LHCN-M2 (cell line): ENCODE results near the gene GMEB2. TPM values are rescaled to one million over a fixed set of nuclear protein-coding genes. Genes with fewer than 3 reads are reported as not detected.
A peak's percentile ranks its signal among the peaks of the same experiment; 100 is the strongest.
"Not testable (repeated sequence)": the region's sequence is repeated elsewhere in the genome, so short reads cannot be mapped to it uniquely, and the experiment has no call there.

Experiments used
- DNase-seq: peaks from one replicate; pipeline ENCODE4 v3.0.0-alpha.2; 2012; ENCODE audit warnings: low read depth
- total RNA-seq: library from RNA; depleted of rRNA; stranded (reverse); fragments of >200 nt; gene quantifications from 2 replicates; pipeline ENCODE4 v1.2.3, GENCODE V29; 2014

The GMEB2 gene
- total RNA-seq, 1 experiment from 2014 or later, result 12.7 TPM

GRCh38 chr20:63657260-63657936, 30.5 kb upstream of the GMEB2 start:
- no peak for DNase-seq

GRCh38 chr20:63656451-63656850, 29.6 kb upstream of the GMEB2 start:
- DNase-seq, result peak; percentile 23

- DNase-seq, result no peak
Observed at GRCh38 chr20:63655249-63655648, 28.3 kb upstream of the GMEB2 start.

GRCh38 chr20:63653974-63654668, 27.2 kb upstream of the GMEB2 start:
- DNase-seq, result no peak

DNA sequence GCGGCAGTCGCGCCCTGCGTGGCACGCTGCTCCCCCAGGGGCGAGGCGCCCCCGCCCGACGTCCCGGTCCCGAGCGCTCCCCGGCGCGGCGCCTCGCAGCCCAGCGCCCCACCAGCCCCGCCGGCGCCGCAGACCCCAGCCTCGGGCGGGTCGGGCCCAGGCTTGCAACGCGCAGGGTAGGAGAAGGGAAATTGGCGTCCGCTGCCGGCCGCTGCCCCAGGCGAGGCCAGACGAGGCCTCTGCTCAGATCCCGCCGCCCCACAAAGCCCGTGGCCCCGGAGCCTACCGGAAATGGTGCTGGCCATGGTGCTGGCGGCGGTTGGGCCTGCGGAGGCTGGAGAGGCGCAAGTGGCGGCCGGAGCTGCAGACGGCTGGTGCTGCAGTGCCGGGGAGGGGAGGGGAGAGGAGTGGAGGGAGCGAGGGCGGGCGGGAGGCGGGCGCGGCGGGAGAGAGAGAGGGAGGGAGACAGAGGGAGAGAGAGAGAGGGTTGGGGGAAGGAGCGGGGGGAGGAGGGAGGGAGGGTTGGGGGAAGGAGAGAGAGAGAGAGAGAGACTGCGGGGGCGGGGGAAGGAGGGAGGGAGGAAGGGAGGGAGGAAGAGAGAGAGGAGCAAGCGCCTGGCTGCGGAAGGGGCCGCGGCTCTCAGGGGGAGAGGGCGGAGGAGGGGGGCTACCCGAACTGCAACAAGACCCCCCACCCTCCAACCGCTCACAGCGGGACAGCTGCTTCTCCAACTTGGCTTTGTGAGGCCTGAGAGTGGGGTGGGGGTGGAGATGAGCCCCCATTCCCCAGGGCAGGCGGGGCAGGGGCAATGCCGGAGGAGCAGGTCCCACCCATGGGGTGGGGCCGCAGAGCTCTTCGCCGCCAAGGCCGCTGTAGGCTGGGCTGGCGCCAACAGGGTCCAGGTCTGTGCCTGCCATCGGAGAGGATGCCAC, 26.4 kb upstream of the GMEB2 start, which contains the start of gene STMN3:
TSS of gene STMN3 (minus strand) at position 384 of the 933 bp plus-strand sequence. CDS start at position 305, 79 bp downstream.
- DNase-seq, result peak; percentile 72

DNA sequence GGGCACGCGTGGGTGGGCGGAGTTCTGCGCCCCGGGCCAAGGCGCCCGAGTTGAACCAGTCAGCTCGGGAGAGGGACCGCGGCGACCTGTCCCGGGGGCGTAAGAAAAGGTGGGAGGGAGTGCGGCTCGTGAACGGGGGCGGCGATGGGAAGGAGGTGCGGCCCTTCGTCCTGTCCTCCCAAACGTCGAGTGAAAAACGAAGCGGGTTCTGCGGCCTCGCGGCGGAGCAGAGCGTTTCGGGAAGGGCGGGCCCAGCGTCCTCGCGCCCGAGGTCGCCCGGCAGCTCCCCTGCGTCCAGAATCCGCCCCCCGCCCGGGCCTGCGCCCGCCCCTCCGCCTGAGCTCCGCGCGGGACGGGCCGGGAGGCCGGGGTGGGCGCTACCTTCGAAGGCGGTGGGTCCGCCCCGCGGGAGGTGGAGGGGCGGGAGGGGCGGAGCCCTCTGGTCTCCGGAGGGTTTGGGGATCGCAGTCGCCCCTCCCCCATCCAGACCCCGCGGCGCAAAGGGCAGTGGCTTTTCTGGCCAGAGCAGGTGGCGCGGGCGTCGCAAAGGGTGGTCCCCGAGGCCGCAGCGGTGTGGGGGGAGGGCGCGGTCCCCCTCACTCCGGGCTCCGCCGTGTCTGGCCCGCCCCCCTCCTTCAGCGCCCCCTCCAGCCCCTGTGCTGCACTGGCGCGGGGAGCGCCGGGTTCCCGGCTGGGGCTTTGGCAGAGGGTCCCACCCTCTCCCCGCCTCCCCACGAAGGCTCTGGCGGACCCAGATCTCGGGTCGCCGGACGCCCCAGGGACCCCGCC, 25.5 kb upstream of the GMEB2 start:
- DNase-seq, result no peak

- no peak for DNase-seq
Observed at GRCh38 chr20:63651942-63652191, 25.0 kb upstream of the GMEB2 start.

- not testable (repeated sequence) for DNase-seq
Observed at GRCh38 chr20:63650486-63650885, 23.6 kb upstream of the GMEB2 start.

DNA sequence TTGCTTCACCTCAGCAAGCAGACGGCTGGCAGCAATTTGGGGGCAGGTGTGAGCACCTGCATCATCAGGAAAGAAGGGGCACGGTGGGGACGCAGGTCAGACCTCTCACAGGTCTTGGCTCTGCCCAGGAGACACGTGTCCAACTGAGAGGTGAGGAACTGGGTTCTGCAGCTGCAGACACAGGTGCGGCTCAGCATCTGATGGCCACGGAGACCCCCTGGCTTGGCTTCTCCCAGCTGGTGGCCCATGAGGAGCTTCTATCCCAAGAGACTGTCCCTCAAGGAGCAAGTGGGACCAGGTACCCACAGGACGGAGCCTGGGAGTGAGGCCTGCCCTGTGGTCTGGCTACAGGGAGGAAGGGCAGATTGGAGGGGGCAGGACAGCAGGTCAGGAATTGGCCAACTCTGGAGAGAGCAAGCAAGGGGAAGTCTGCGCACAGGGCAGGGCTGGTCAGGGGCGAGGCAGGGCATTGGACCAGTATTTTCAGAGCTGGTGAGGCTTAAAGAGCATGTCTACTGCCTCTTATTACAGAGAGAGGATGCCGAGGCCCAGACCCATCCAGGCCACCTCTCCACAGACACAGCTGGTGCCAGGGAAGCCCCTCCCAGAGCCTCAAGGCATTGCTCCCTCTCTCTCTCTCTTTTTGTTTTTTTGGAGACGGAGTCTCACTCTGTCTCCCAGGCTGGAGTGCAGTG, 22.1 kb upstream of the GMEB2 start:
- no peak for DNase-seq

DNA sequence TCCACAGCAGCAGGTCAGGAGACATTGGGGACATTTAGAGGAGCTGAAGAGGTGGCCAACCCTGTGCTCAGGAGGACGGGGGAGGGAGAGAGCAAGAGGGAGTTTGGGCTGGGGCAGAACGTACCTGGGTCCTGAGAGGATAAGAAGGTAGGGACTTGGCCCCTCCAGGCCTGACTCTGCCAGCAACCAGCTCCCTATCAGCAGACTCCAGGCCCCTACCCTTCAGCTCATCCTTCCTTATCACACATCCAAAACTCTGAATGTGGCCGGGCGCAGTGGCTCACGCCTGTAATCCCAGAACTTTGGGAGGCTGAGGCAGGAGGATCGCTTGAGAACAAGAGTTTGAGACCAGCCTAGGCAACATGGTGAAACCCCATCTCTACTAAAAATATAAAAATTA, 21.3 kb upstream of the GMEB2 start:
- DNase-seq, result no peak

DNA sequence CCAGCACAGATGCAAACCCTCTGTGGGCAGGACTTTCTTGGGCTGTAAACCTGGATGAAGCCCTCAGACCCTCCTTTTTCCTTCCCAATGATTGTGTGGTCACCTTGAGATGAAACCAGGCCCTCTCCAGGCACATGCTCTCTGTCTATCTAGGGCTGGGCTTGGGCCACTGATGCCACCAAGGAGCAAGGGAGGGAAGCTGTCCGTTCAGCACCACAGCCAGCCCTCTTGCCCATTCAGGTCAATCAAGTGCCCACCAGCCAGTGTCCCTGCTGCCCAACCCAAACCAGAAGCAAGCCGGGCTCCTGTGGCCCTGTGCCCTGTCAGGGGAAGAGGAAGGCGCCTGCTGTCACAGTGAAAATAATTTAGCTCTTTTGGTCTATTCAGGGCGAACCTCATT, 18.3 kb upstream of the GMEB2 start:
- no peak for DNase-seq

- no peak for DNase-seq
Observed at GRCh38 chr20:63643946-63644345, 17.0 kb upstream of the GMEB2 start.

GRCh38 chr20:63643499-63643898, 16.6 kb upstream of the GMEB2 start:
- no peak for DNase-seq

- no peak for DNase-seq
Observed at GRCh38 chr20:63642527-63643247, 15.8 kb upstream of the GMEB2 start.

GRCh38 chr20:63641792-63642523, 15.1 kb upstream of the GMEB2 start:
- peak; percentile 58 for DNase-seq

DNA sequence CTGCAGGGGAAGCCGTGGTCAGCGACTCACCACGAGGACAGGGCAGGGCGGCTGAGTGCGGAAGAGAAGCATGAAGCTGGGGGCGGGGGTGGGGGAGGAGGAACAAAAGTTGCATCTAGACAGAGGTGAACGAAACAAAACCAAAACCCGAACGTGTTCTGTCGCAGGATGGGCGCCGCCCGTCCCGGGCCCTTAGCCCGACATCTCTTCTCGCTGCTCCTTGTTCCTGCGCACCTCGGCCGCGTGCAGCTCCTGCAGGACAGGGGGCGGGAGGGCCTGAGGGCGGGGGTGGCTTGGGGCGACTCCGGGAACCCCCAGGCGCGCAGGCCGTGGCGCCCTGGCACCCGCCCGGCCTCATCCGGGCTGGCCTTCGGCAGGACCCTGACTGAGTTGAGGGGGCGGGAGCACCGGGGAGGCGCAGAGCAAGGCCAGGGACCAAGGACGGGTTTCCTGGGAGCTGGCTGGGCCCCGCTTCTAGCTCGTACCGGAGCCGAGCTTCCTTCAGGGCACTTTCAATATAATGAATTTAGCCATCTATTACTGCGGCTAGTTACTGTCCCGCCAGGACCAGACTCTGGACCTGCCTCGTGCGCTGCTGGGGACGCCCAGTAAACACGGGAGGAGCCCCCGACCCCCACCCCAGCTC, 14.4 kb upstream of the GMEB2 start:
- DNase-seq, result peak; percentile 43

GRCh38 chr20:63640686-63641085, 13.8 kb upstream of the GMEB2 start:
- not testable (repeated sequence) for DNase-seq

DNA sequence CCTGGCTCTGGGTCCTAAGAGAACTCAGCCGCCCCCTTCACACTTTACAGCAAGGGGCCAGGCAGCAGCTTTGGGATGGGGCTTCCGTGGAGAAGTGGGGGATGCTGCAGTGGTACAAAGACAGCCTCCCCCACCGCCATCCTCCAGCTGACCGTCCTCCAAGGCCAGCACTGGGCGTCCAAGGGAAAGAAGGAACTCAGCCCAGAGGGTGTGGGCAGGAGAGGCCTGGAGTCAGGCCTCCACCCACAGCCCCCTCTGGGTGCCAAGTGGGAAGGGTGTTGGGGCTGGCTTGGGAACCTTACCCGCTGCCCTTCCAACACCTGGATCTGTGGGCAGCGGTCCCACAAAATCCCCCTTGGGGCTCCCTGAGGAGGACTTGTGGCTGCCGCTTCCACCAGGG, 13.2 kb upstream of the GMEB2 start:
- no peak for DNase-seq
